ENCODE measurements around the gene CMC4.

The CMC4 gene

GRCh38 chrX:155069414-155069813, 1.5 kb downstream of the CMC4 start:
- TF ChIP-seq CTCF (IDR thresholded peaks at IDR 0.05; ENCODE audit: insufficient read depth, low read length, poor library complexity, severe bottlenecking) (no peak), EZH2phosphoT487 (conservative IDR thresholded peaks at IDR 0.05; ENCODE audit: low read length) (no peak)
- no peaks in the 10 kb centered on the region for H3K36me3 ChIP-seq (ENCODE audit: low read length)
- peaks cover 63% of the 10 kb centered on the region for H3K79me2 ChIP-seq (ENCODE audit: insufficient read depth, low read length)
- H3F3A ChIP-seq (ENCODE audit: insufficient read depth) = no peaks in the 10 kb centered on the region
- no peaks in the 10 kb centered on the region for H3K27me3 ChIP-seq (ENCODE audit: low read length)
- no peaks in the 10 kb centered on the region for H4K20me1 ChIP-seq (ENCODE audit: low read depth, low read length)
- no peak overlapping the region for H2AFZ ChIP-seq (ENCODE audit: low read depth, low read length, severe bottlenecking)
- H3K27ac ChIP-seq (ENCODE audit: low read depth, low read length) = no peak overlapping the region
- H3K4me2 ChIP-seq (ENCODE audit: low read depth, low read length, poor library complexity, severe bottlenecking) = peak overlapping the region; percentile 72
- no peaks in the 10 kb centered on the region for H3K9me3 ChIP-seq (ENCODE audit: insufficient read depth, low read length)
- H3K4me3 ChIP-seq (ENCODE audit: insufficient read depth, low read length, poor library complexity, severe bottlenecking) = peak overlapping the region; percentile 95
- H3K9me2 ChIP-seq (replicated peaks; ENCODE audit: insufficient read depth, low read length) = no peaks in the 10 kb centered on the region
- peak overlapping the region; percentile 96 for H3K9ac ChIP-seq (ENCODE audit: low read length)

- Histone ChIP-seq H3K36me3 (ENCODE audit: low read length) (peaks cover 2% of the 10 kb centered on the region; the same call in 1 of the 2 replicates), H3K9me2 (replicated peaks; ENCODE audit: insufficient read depth, low read length) (no peaks in the 10 kb centered on the region), H3K4me2 (ENCODE audit: low read depth, low read length, poor library complexity, severe bottlenecking) (peak overlapping the region; percentile 72), H4K20me1 (ENCODE audit: low read depth, low read length) (no peaks in the 10 kb centered on the region), H3K4me3 (ENCODE audit: insufficient read depth, low read length, poor library complexity, severe bottlenecking) (no peak overlapping the region), H2AFZ (ENCODE audit: low read depth, low read length, severe bottlenecking) (no peak overlapping the region), H3K27ac (ENCODE audit: low read depth, low read length) (no peak overlapping the region), H3K9ac (ENCODE audit: low read length) (no peak overlapping the region), H3K27me3 (ENCODE audit: low read length) (no peaks in the 10 kb centered on the region), H3K79me2 (ENCODE audit: insufficient read depth, low read length) (peaks cover 57% of the 10 kb centered on the region), H3F3A (ENCODE audit: insufficient read depth) (no peaks in the 10 kb centered on the region), H3K9me3 (ENCODE audit: insufficient read depth, low read length) (no peaks in the 10 kb centered on the region)
- TF ChIP-seq EZH2phosphoT487 (conservative IDR thresholded peaks at IDR 0.05; ENCODE audit: low read length) (no peak), CTCF (IDR thresholded peaks at IDR 0.05; ENCODE audit: insufficient read depth, low read length, poor library complexity, severe bottlenecking) (no peak)
Measured at GRCh38 chrX:155068165-155068564, 2.8 kb downstream of the CMC4 start.

GRCh38 chrX:155065035-155065734, 5.8 kb downstream of the CMC4 start:
- Histone ChIP-seq H3K79me2 (ENCODE audit: insufficient read depth, low read length) (peaks cover 34% of the 10 kb centered on the region), H3K4me2 (ENCODE audit: low read depth, low read length, poor library complexity, severe bottlenecking) (no peak overlapping the region), H3K4me3 (ENCODE audit: insufficient read depth, low read length, poor library complexity, severe bottlenecking) (no peak overlapping the region), H3F3A (ENCODE audit: insufficient read depth) (no peaks in the 10 kb centered on the region), H4K20me1 (ENCODE audit: low read depth, low read length) (no peaks in the 10 kb centered on the region), H3K36me3 (ENCODE audit: low read length) (peaks cover 6% of the 10 kb centered on the region; the same call in 1 of the 2 replicates), H3K9ac (ENCODE audit: low read length) (no peak overlapping the region), H3K9me2 (replicated peaks; ENCODE audit: insufficient read depth, low read length) (no peaks in the 10 kb centered on the region), H3K27ac (ENCODE audit: low read depth, low read length) (no peak overlapping the region), H3K27me3 (ENCODE audit: low read length) (no peaks in the 10 kb centered on the region), H2AFZ (ENCODE audit: low read depth, low read length, severe bottlenecking) (no peak overlapping the region), H3K9me3 (ENCODE audit: insufficient read depth, low read length) (no peaks in the 10 kb centered on the region)
- TF ChIP-seq EZH2phosphoT487 (conservative IDR thresholded peaks at IDR 0.05; ENCODE audit: low read length) = no peak
- TF ChIP-seq CTCF (IDR thresholded peaks at IDR 0.05; ENCODE audit: insufficient read depth, low read length, poor library complexity, severe bottlenecking) = no peak

Measured in SU-DHL-6 (cell line).